Neuronal stem cell (in vitro differentiated cells): Measurements from ENCODE around the gene FBXL12.
"Not testable (repeated sequence)": the region's sequence is repeated elsewhere in the genome, so short reads cannot be mapped to it uniquely, and the experiment has no call there.

Experiments
- DNase-seq: peaks from one replicate; pipeline ENCODE4 v3.0.0-alpha.2; 2013; ENCODE audit warnings: low spot score
- H2AFZ ChIP-seq: one replicate; pipeline ENCODE4 v1.6.1; 2013; ENCODE audit warnings: mild to moderate bottlenecking, low read length, inconsistent platforms
- H2AK5ac ChIP-seq: 2 replicates; pipeline ENCODE4 v1.6.1; 2013; ENCODE audit warnings: low read depth, mild to moderate bottlenecking, inconsistent platforms, low read length, moderate library complexity, mixed read lengths
- H2BK120ac ChIP-seq: 2 replicates; pipeline ENCODE4 v1.6.1; 2013; ENCODE audit warnings: low read depth, mild to moderate bottlenecking, inconsistent platforms, low read length, moderate library complexity, mixed read lengths
- H2BK12ac ChIP-seq: one replicate; pipeline ENCODE4 v1.6.1; 2013; ENCODE audit warnings: low read length, inconsistent platforms
- H2BK15ac ChIP-seq: 2 replicates; pipeline ENCODE4 v1.6.1; 2013; ENCODE audit warnings: mild to moderate bottlenecking, low read length, inconsistent platforms, mixed read lengths
- H2BK5ac ChIP-seq: one replicate; pipeline ENCODE4 v1.6.1; 2013; ENCODE audit warnings: inconsistent platforms, mild to moderate bottlenecking, low read length, moderate library complexity
- H3K14ac ChIP-seq: one replicate; pipeline ENCODE4 v1.6.1; 2013; ENCODE audit warnings: low read length, inconsistent platforms
- H3K18ac ChIP-seq: 2 replicates; pipeline ENCODE4 v1.6.1; 2013; ENCODE audit warnings: low read length, inconsistent platforms
- H3K23ac ChIP-seq: 2 replicates; pipeline ENCODE4 v1.6.1; 2013; ENCODE audit warnings: low read depth, mild to moderate bottlenecking, mixed read lengths, low read length, inconsistent platforms; ENCODE audit not compliant: poor library complexity
- H3K27ac ChIP-seq: replicated peaks from 3 replicates; pipeline ENCODE4 v1.5.1; 2013; ENCODE audit warnings: low read length, inconsistent platforms
- H3K27me3 ChIP-seq, 3 experiments: 2 replicates each; pipeline ENCODE4 v1.6.1; 2013; ENCODE audit warnings: low read length in 3 of 3, mild to moderate bottlenecking in 2 of 3, inconsistent platforms in 1 of 3, low read depth in 1 of 3, mixed read lengths in 1 of 3, moderate library complexity in 1 of 3; ENCODE audit not compliant: control insufficient read depth in 3 of 3, insufficient read depth in 3 of 3
- H3K36me3 ChIP-seq, 2 donors: replicated peaks in 1 of 2; 2 replicates each; pipeline ENCODE4 v1.6.1; 2013; ENCODE audit warnings: low read length in 2 of 2; ENCODE audit not compliant: control insufficient read depth in 2 of 2, insufficient read depth in 2 of 2
- H3K4ac ChIP-seq: 2 replicates; pipeline ENCODE4 v1.6.1; 2013; ENCODE audit warnings: inconsistent platforms, mild to moderate bottlenecking, low read length, moderate library complexity
- H3K4me1 ChIP-seq, 2 donors: 1 replicate in 1 of 2; 2 replicates in 1 of 2; pipeline ENCODE4 v1.6.1; 2013; ENCODE audit warnings: low read length in 2 of 2, low read depth in 1 of 2; ENCODE audit not compliant: control insufficient read depth in 2 of 2, insufficient read depth in 1 of 2
- H3K4me2 ChIP-seq: one replicate; pipeline ENCODE4 v1.6.1; 2013; ENCODE audit warnings: mild to moderate bottlenecking, low read length, inconsistent platforms; ENCODE audit not compliant: insufficient read depth, poor library complexity, severe bottlenecking
- H3K4me3 ChIP-seq, 2 donors: 2 replicates each; pipeline ENCODE4 v1.5.1; 2013; ENCODE audit warnings: low read length in 2 of 2, mild to moderate bottlenecking in 2 of 2, inconsistent platforms in 1 of 2, moderate library complexity in 1 of 2
- H3K79me1 ChIP-seq: one replicate; pipeline ENCODE4 v1.6.1; 2013; ENCODE audit warnings: low read depth, mild to moderate bottlenecking, inconsistent platforms, low read length, moderate library complexity
- H3K9ac ChIP-seq: one replicate; pipeline ENCODE4 v1.6.1; 2013; ENCODE audit warnings: mild to moderate bottlenecking, low read depth, low read length, inconsistent platforms; ENCODE audit not compliant: poor library complexity
- H3K9me3 ChIP-seq, 2 donors: replicated peaks in 1 of 2; 2 replicates each; pipeline versions ENCODE3 to v1.6.1; 2013; ENCODE audit warnings: low read length in 2 of 2, mild to moderate bottlenecking in 2 of 2, inconsistent platforms in 1 of 2, low read depth in 1 of 2, mixed read lengths in 1 of 2, moderate library complexity in 1 of 2; ENCODE audit not compliant: control insufficient read depth in 2 of 2, insufficient read depth in 1 of 2
- H4K8ac ChIP-seq: one replicate; pipeline ENCODE4 v1.6.1; 2013; ENCODE audit warnings: low read depth, mild to moderate bottlenecking, inconsistent platforms, low read length, moderate library complexity
- H4K91ac ChIP-seq: one replicate; pipeline ENCODE4 v1.6.1; 2013; ENCODE audit warnings: low read length, low read depth, mild to moderate bottlenecking, inconsistent platforms; ENCODE audit not compliant: poor library complexity
- WGBS, 2 donors: extraction: QIAGEN DNeasy Blood & Tissue Kit; methylation state at CpG; one replicate each; pipeline ENCODE4 v1.1.7; 2013; ENCODE audit warnings: missing lambda C conversion rate in 2 of 2, mixed read lengths in 1 of 2; ENCODE audit not compliant: insufficient read length in 2 of 2, insufficient replicate concordance in 1 of 2; ENCODE audit errors: extremely low coverage in 2 of 2; 5-methylcytosine and 5-hydroxymethylcytosine counted together

Gene FBXL12

DNA sequence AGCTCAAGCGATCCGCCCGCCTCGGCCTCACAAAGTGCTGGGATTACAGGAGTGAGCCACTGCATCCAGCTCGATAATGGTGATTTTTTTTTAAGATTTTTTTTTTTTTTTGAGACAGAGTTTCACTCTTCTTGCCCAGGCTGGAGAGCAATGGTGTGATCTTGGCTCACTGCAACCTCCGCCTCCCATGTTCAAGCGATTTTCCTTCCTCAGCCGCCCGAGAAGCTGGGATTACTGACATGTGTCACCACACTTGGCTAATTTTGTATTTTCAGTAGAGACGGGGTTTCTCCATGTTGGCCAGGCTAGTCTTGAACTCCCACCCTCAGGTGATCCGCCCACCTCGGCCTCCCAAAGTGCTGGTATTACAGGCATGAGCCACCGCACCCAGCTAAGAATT lies 30.3 kb downstream of the FBXL12 start:
- not testable (repeated sequence) for H4K8ac ChIP-seq, H2AFZ ChIP-seq, H3K4ac ChIP-seq, H3K4me3 ChIP-seq, H3K4me1 ChIP-seq, H3K9me3 ChIP-seq, H3K4me2 ChIP-seq, H3K9ac ChIP-seq, H2BK15ac ChIP-seq, H3K23ac ChIP-seq, H3K14ac ChIP-seq, H4K91ac ChIP-seq, H2BK12ac ChIP-seq, H2BK5ac ChIP-seq, H3K79me1 ChIP-seq, H3K18ac ChIP-seq, H2AK5ac ChIP-seq, DNase-seq, H3K27ac ChIP-seq, H3K27me3 ChIP-seq, H3K36me3 ChIP-seq, H2BK120ac ChIP-seq
- WGBS, 2 donors: no CpG with 5 or more reads among the region's 13 CpGs

DNA sequence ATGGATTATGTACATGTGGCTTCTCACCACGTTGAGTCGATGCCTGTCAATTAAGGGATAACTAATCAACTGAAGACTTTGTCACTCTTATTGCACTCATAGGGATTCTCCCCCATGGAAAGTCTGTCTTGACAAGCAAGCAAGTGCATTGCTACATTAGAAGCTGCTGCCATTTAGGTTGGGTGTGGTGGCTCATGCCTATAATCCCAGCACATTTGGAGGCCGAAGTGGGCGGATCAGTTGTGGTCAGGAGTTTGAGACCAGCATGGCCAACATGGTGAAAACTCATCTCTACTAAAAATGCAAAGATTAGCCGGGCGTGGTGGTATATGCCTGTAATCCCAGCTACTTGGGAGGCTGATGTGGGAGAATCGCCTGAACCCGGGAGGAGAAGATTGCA lies 32.1 kb downstream of the FBXL12 start:
- no peak overlapping the region for H3K18ac ChIP-seq
- no peak overlapping the region for H3K4me3 ChIP-seq
- no peak overlapping the region for H4K8ac ChIP-seq

DNA sequence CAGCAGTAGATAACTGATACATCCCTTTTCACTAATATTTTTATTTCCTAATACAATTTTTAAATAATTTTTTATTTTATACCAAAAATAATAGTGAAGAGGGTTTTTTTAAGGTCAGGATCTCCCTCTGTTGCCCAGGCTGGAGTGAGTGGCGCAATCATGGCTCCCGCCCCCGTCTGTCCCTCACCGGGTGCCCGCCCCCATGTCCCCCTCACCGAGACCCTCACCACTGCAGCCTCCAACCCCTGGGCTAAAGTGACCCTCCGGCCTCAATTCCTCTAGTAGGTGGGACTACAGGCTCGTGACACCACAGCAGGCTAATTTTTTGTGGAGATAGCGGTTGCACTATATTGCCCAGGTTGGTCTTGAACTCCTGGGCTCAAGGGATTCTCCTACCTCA lies 32.5 kb downstream of the FBXL12 start:
- no CpG with 5 or more reads among the region's 9 CpGs for WGBS, 2 donors
- Histone ChIP-seq H3K4ac (no peak overlapping the region), H3K4me1 (peaks cover 7 to 8% of the 10 kb centered on the region in 2 donors), H3K14ac (no peak overlapping the region), H3K36me3 (no peaks in the 10 kb centered on the region), H3K79me1 (no peaks in the 10 kb centered on the region), H4K91ac (no peak overlapping the region), H3K27ac (peak overlapping the region; percentile 99), H3K9ac (no peak overlapping the region), H3K4me2 (peak overlapping the region; percentile 89), H3K4me3 (peak overlapping the region in 1 of 2 donors; percentile 71), H2BK120ac (no peak overlapping the region), H3K27me3 (no peaks in the 10 kb centered on the region), H3K9me3 (no peaks in the 10 kb centered on the region), H3K18ac (peak overlapping the region; percentile 86), H2BK15ac (peak overlapping the region; percentile 32), H2BK5ac (no peak overlapping the region), H4K8ac (no peak overlapping the region), H2AK5ac (no peak overlapping the region), H2BK12ac (no peak overlapping the region), H3K23ac (no peak overlapping the region), H2AFZ (peak overlapping the region; percentile 100)
- DNase-seq: no peak

More for the DNA sequence above, 32.1 kb downstream of the FBXL12 start:
- no peak overlapping the region for H3K14ac ChIP-seq
- no peaks in the 10 kb centered on the region for H3K9me3 ChIP-seq
- H2BK120ac ChIP-seq: no peak overlapping the region
- H3K4me1 ChIP-seq: peaks cover 7 to 8% of the 10 kb centered on the region in 2 donors
- no peak overlapping the region for H2BK15ac ChIP-seq
- no peak overlapping the region for H3K9ac ChIP-seq
- no peak overlapping the region for H2BK12ac ChIP-seq
- no peaks in the 10 kb centered on the region for H3K36me3 ChIP-seq
- H2BK5ac ChIP-seq: no peak overlapping the region
- DNase-seq: no peak
- H2AK5ac ChIP-seq: no peak overlapping the region
- no peaks in the 10 kb centered on the region for H3K79me1 ChIP-seq
- WGBS, 2 donors: no CpG with 5 or more reads among the region's 8 CpGs
- H3K23ac ChIP-seq: no peak overlapping the region
- H3K4ac ChIP-seq: no peak overlapping the region
- peak overlapping the region; percentile 100 for H2AFZ ChIP-seq
- no peak overlapping the region for H3K27ac ChIP-seq
- H3K27me3 ChIP-seq: no peaks in the 10 kb centered on the region
- no peak overlapping the region for H4K91ac ChIP-seq
- H3K4me2 ChIP-seq: no peak overlapping the region

DNA sequence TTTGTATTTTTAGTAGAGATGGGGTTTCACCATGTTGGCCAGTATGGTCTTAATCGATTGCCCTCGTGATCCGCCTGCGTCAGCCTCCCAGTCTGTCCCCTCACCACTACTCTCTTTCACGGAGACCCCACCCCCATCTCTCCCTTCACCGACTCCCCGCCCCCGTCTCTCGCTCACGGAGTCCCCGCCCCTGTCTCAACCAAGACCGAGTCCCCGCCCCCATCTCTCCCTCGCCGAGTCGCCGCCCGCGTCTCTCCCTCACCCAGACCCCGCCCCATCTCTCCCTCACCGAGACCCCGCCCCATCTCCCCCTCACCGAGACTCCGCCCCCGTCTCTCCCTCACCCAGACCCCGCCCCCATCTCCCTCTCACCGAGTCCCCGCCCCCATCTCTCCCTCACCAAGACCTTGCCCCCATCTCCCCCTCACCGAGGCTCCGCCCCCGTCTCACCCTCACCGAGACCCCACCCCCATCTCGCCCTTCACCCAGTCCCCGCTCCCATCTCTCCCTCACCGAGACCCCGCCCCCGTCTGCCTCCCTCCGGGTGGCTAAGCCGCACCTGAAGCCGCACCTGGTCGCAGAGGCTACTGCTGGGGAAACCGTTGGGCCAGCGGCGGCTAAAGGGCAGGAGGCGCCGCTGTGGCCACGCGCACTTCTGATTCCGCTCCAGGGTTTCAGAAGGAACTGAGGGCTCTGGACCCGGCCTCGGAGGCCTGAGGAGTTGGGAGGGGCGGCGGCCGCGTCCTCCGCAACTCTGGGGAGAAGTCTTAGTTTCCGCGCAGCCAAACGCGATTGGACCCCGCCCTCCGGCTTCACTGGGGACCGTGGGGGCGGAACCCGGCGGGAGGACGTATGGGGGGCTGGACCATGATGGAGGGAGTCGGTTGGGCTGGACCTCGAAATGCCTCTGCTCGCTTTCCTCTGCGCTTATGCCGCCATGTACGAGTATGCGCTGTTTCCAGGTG lies 33.2 kb downstream of the FBXL12 start:
- H2BK12ac ChIP-seq: peak overlapping the region; percentile 58
- no peaks in the 10 kb centered on the region for H3K36me3 ChIP-seq
- WGBS, 2 donors: no CpG with 5 or more reads among the region's 74 CpGs
- peak overlapping the region; percentile 99 for H3K27ac ChIP-seq
- H3K9me3 ChIP-seq: no peaks in the 10 kb centered on the region
- peak overlapping the region; percentile 90 for H3K9ac ChIP-seq
- peak overlapping the region; percentile 71 to 94 for H3K4me3 ChIP-seq
- H3K4ac ChIP-seq: no peak overlapping the region
- peak overlapping the region; percentile 89 for H3K4me2 ChIP-seq
- peaks cover 7 to 8% of the 10 kb centered on the region in 2 donors for H3K4me1 ChIP-seq
- H4K8ac ChIP-seq: no peak overlapping the region
- peak overlapping the region; percentile 99 for H2BK5ac ChIP-seq
- no peak overlapping the region for H4K91ac ChIP-seq
- H2BK15ac ChIP-seq: peak overlapping the region; percentile 75
- H2AK5ac ChIP-seq: no peak overlapping the region
- H3K27me3 ChIP-seq: no peaks in the 10 kb centered on the region
- H3K18ac ChIP-seq: peak overlapping the region; percentile 99
- H3K14ac ChIP-seq: peak overlapping the region; percentile 84
- H2BK120ac ChIP-seq: no peak overlapping the region
- peak overlapping the region; percentile 98 for H3K23ac ChIP-seq
- peak overlapping the region; percentile 100 for H2AFZ ChIP-seq
- H3K79me1 ChIP-seq: no peaks in the 10 kb centered on the region
- DNase-seq: peak; percentile 98
